LNCAP (cell line): ENCODE measurements around the gene OR52R1.

Experiments
- TF ChIP-seq, protein P1 (sequence below): fragments of 450-650 bp; IDR thresholded peaks from 2 replicates; pipeline ENCODE4 v1.5.1; 2017; ENCODE audit warnings: mild to moderate bottlenecking

The OR52R1 gene

DNA sequence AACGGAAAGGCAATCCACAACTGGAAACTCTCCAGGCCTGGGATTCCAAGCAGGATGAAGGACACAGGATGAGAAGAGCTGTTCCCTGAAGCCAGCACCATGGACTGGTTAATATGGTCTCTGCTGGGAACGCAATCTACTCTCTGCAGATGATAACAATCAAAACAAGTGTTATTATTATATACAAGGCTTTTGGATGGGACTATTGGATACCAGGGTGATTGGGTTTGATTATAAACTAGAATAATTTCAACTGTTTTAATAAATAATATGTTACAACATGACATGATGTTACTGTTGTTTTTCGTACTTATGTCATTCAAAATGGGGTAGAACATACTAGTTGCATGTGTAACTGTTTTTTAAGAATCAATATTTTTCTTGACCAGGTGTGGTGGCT lies at the start of gene OR52R1:
Gene OR52R1, minus strand, starts transcription at position 101 of the 400 bp plus-strand sequence. Its CDS starts 0 bp downstream, at position 101.
- TF ChIP-seq, protein P1, sequence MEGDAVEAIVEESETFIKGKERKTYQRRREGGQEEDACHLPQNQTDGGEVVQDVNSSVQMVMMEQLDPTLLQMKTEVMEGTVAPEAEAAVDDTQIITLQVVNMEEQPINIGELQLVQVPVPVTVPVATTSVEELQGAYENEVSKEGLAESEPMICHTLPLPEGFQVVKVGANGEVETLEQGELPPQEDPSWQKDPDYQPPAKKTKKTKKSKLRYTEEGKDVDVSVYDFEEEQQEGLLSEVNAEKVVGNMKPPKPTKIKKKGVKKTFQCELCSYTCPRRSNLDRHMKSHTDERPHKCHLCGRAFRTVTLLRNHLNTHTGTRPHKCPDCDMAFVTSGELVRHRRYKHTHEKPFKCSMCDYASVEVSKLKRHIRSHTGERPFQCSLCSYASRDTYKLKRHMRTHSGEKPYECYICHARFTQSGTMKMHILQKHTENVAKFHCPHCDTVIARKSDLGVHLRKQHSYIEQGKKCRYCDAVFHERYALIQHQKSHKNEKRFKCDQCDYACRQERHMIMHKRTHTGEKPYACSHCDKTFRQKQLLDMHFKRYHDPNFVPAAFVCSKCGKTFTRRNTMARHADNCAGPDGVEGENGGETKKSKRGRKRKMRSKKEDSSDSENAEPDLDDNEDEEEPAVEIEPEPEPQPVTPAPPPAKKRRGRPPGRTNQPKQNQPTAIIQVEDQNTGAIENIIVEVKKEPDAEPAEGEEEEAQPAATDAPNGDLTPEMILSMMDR, result no peak

DNA sequence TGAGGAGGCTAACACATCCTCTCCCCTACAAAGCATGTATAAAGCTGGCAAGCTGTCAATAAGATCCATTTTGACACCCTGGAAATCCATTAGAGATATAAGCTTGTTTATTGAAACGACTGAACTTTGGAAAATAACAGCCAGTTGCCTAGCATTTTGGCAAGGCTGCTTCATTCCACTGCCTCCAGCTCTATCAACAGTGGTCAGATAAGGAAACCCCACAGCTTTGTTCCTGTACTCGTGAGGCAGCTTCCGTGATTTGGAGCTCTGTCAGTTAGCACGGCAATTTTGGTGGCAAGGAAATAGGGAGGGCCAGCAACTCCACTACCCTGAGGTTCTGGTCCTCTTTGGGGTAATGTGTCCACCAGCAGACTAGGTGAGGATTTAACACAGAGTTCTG lies 46.9 kb upstream of the OR52R1 start:
- TF ChIP-seq, protein P1, result no peak

DNA sequence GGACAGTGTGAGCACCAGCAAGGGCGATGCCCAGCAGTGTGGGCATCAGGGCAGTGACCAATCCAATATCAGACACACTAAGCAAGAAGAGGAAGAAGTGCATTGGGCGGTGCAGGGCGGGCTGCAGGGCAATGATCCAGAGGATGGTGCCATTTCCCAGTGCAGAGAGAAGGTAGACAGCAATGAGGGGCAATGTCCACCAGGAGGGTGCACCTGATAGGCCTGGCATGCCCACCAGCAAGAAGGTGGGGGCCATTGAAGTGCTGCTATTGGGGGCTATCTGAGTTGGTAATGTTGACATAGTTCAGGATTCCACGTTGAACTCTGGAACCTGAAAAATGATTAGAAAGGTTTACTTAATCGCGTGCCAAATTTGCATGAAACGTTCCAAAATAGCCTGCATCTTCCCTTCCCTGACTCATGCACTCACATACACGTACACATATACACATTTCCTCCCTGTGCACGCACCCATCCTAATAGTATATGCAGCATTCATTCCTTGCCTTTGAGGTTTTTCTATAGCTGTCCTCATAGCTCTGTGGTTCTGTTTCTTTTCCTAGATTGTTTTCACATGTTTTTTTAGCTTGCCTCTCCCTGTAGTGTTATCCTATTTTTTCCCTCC lies 44.8 kb upstream of the OR52R1 start, which contains the start of gene OR51S1:
Gene OR51S1, minus strand, starts transcription at position 301 of the 625 bp plus-strand sequence. Its CDS starts 0 bp downstream, at position 301.
- TF ChIP-seq, protein P1, result no peak

DNA sequence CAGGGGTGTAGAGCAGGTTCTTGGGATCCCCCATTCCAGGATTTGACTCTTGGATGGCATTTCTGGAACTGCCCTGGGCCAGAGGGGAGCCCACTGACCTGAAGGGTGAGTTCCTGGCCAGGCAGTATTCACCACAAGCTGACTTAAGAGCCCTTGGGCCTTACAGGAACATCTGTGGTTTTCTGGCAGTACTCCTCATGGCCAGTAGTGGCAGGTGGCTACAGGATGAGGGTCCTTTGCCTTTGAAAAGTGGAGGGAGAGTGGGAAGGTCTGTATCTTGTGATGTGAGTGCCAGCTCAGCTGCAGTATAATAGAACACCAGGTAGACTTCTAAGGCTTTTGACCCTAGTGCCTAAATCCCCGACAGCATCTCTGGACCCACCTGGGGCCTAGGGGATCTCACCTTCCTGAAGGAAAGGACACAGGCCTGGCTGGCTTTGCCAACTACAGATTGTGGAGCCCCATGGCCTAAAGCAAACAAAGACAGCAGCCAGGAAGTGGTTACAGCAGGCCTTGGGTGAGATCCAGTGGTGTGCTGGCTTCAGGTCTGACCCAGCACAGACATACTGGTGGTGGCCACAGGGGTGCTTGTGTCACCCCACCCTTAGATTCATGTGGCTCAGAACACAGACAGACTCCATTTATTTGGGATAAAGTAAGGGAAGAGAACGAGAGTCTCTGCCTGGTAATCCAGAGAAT lies 35.8 kb upstream of the OR52R1 start:
- TF ChIP-seq, protein P1, result no peak

DNA sequence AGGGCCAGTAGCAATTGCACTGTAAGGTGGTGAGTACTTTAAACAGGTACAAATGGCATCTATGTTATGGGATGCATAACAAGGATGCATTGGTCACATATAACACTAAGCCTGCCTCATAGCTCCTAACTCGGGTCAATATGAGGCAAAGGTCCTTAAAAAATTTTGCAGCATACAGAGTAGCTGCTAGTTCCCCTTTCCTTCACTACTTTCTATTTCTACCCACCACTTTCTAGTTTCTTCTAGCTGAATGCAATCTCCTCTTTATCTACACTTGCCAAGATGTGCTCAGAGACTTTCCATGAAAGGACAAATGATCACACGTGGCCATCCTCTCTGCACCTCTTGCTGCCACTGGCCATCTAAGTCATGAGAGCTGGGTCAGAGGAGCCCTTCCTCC lies 26.7 kb upstream of the OR52R1 start:
- TF ChIP-seq, protein P1, result no peak

DNA sequence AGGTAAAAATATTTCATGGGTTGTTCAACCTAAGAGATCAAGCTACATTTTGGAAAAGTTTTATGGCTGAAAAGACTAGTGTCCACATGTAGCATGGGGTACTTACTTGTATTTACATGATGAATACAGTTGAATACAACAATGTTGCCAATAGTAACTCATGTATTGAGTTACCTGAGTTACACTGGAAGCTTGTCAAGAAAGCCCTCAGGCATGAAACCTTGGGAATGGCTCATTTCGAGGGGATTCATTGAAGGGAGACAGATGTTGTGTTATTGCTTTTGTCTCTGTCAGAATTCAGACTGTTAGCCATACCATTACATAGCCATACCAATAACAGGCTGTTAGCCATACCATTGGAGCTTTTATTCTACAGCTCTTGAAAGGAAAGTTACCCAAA lies 26.2 kb upstream of the OR52R1 start:
- TF ChIP-seq, protein P1, result no peak

DNA sequence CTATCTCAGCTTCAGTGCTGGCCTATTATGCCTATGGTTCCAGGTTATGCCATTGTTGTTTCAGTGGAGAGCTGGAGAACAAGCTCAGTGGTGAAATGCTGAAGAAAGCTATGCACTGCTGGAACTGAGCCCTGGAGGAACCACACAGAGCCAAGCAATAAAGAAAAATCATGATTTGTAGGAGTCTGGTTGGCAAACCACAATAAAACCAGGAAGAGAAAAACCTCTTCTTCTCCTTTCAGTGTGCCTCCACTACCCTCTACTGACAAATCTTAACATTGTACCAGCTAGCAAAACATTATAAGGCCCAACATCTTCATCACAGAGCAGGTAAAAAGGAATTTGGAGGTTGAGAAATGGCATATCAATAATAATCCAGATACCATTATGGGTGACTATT lies 22.2 kb upstream of the OR52R1 start:
- TF ChIP-seq, protein P1, result peak; percentile 68
